Muscle layer of duodenum (tissue), 2 donors: ENCODE data around the gene NAT10.
A peak's percentile ranks its signal among the peaks of the same experiment; 100 is the strongest.
"Not testable (repeated sequence)": the region's sequence is repeated elsewhere in the genome, so short reads cannot be mapped to it uniquely, and the experiment has no call there.

Experiments
- H3K27ac ChIP-seq: one replicate; pipeline ENCODE4 v1.7.0; 2013; ENCODE audit warnings: mild to moderate bottlenecking, low read length
- H3K27me3 ChIP-seq: one replicate; pipeline ENCODE4 v1.7.0; 2013; ENCODE audit warnings: low read depth, mild to moderate bottlenecking, control low read depth, low read length
- H3K36me3 ChIP-seq, 2 donors: one replicate each; pipeline ENCODE4 v1.7.0; 2013; ENCODE audit warnings: low read length in 2 of 2, control low read depth in 1 of 2, mild to moderate bottlenecking in 1 of 2; ENCODE audit not compliant: insufficient read depth in 2 of 2, control insufficient read depth in 1 of 2
- H3K4me1 ChIP-seq, 2 donors: one replicate each; pipeline ENCODE4 v1.7.0; 2013; ENCODE audit warnings: low read length in 2 of 2, mild to moderate bottlenecking in 2 of 2, control low read depth in 1 of 2, moderate library complexity in 1 of 2; ENCODE audit not compliant: insufficient read depth in 2 of 2, control insufficient read depth in 1 of 2
- H3K4me3 ChIP-seq, 2 donors: one replicate each; pipeline ENCODE4 v1.7.0; 2013; ENCODE audit warnings: low read length in 2 of 2, low read depth in 1 of 2, mild to moderate bottlenecking in 1 of 2
- H3K9me3 ChIP-seq, 2 donors: one replicate each; pipeline ENCODE4 v1.7.0; 2013; ENCODE audit warnings: low read length in 2 of 2, control low read depth in 1 of 2, mild to moderate bottlenecking in 1 of 2; ENCODE audit not compliant: control insufficient read depth in 1 of 2
- donor health status: healthy.

NAT10 gene

GRCh38 chr11:34105079-34105956, at the start of gene NAT10:
NAT10 (plus strand) TSS chr11:34105629; CDS start chr11:34108226, 2,597 bp downstream.
- peak within 1 kb of the TSS; percentile 97 for H3K27ac ChIP-seq
- peaks cover 26 to 40% of the 10 kb centered on the region in 2 donors for H3K36me3 ChIP-seq
- H3K9me3 ChIP-seq = no peaks in the 10 kb centered on the region
- peaks cover 11% of the 10 kb centered on the region in 2 donors for H3K4me1 ChIP-seq
- H3K27me3 ChIP-seq = no peaks in the 10 kb centered on the region
- H3K4me3 ChIP-seq = peak within 1 kb of the TSS; percentile 90 to 97

DNA sequence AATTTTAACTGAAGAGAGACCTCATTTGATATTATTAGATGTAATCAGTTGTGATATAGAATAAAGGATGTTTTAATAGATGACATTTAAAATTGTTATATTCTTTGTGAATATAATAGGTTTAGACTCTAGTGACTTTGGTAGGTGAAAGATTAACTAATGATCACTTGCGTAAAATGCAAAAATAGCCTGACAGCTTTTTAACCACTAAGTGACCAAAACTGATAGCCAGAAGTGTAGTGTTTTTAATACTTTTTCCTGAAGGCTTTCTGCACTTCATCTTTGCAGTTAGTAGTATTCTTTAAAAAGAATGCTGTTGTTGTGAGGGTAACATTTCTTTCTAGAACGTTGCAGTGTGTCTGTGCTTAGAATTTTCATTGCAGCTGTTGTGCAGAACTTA, 48.8 kb upstream of the NAT10 start:
- Histone ChIP-seq H3K9me3 (no peaks in the 10 kb centered on the region), H3K27ac (no peak overlapping the region), H3K27me3 (no peaks in the 10 kb centered on the region), H3K36me3 (peaks cover 2 to 14% of the 10 kb centered on the region in 2 donors), H3K4me3 (no peak overlapping the region), H3K4me1 (peaks cover 19 to 61% of the 10 kb centered on the region in 2 donors)

DNA sequence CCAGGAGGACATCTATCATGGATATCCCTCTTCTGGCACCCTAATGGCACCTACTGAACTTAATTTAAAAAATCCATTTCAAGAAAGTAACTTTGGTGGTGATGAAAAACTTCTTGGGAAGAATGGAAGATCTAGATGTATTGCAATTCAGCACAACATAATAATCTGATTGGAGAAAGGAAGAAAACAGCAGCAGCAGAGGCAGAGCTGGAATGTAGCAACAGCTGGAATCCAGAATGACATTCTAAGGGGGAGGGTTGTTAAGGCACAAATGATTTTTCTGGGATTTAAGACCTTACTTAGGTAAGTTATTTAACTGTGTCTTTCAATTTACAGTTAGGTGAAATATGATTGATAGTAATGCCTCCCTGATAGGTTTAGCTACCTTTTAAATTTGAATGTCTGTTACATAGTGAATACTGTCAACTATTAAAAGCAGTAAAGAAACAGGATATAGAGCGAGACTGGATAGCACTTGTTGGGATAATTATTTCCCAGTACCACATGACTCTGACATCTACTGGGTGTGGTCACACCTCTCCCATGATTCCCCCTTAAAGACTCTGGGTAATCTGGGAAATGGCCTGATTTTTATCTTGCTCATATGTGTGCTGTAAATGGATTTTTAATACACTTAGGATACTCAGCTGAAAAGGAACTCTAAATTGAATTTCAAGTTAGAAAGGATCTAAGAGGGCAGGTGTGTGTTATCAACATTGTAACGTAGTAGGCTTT, 42.2 kb upstream of the NAT10 start:
- H3K9me3 ChIP-seq = no peaks in the 10 kb centered on the region
- H3K36me3 ChIP-seq = peaks cover 3 to 12% of the 10 kb centered on the region in 2 donors
- H3K4me3 ChIP-seq = no peak overlapping the region
- H3K27me3 ChIP-seq = no peaks in the 10 kb centered on the region
- no peak overlapping the region for H3K27ac ChIP-seq
- peaks cover 17 to 55% of the 10 kb centered on the region in 2 donors for H3K4me1 ChIP-seq

GRCh38 chr11:34064291-34064690, 41.1 kb upstream of the NAT10 start:
- Histone ChIP-seq H3K9me3 (no peaks in the 10 kb centered on the region), H3K36me3 (peaks cover 3 to 12% of the 10 kb centered on the region in 2 donors), H3K27ac (no peak overlapping the region), H3K4me1 (peaks cover 21 to 45% of the 10 kb centered on the region in 2 donors), H3K27me3 (no peaks in the 10 kb centered on the region), H3K4me3 (no peak overlapping the region)

DNA sequence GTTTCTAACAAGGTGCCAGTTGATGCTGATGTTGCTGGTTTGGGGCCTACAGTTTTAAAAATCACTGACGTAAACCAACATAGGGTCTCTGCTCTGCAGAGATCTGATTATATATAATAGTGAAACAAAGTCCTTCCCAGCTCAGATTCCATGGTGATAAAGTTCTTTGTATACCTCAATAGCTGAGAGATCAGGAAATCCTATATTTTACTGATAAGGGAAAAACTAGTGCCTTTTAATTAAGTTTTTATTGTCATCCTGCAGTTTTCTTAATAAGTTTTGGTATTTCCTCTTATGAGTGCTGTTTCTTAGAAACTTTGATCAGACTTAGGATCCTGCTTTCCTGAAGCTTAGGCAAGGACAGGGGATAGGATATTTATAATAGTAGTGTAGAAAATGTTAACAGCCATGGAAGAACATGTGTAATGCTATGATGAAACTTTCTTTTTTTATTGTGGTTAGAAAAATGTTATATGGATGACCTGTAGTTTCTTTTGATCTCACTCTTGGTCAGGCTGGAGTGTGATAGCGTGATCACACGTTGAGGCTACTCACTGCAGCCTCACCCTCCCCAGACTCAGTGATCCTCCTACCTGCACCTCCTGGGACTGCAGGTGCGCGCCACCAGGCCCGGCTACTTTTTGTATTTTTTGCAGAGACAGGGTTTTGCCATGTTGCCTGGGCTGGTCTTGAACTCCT, 39.8 kb upstream of the NAT10 start:
- no peak overlapping the region for H3K27ac ChIP-seq
- peaks cover 3 to 12% of the 10 kb centered on the region in 2 donors for H3K36me3 ChIP-seq
- H3K9me3 ChIP-seq = no peaks in the 10 kb centered on the region
- H3K27me3 ChIP-seq = no peaks in the 10 kb centered on the region
- H3K4me3 ChIP-seq = no peak overlapping the region
- peaks cover 21 to 39% of the 10 kb centered on the region in 2 donors for H3K4me1 ChIP-seq

DNA sequence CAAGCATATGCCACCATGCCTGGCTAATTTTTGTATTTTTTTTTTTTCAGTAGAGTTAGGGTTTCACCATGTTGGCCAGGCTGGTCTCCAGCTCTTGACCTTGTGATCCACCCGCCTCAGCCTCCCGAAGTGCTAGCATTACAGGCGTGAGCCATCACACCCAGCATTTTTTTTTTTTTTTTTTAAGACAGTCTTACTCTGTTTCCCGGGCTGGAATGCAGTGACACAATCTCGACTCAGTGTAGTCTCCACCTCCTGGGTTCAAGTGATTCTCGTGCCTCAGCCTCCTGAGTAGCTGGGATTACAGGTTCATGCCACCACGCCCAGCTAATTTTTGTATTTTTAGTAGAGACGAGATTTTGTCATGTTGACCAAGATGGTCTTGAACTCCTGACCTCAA, 38.7 kb upstream of the NAT10 start:
- H3K36me3 ChIP-seq, H3K27ac ChIP-seq, H3K4me3 ChIP-seq, H3K9me3 ChIP-seq, H3K27me3 ChIP-seq: not testable (repeated sequence)
- H3K4me1 ChIP-seq = peaks cover 21 to 35% of the 10 kb centered on the region in 2 donors

GRCh38 chr11:34067383-34068065, 37.9 kb upstream of the NAT10 start:
- no peak overlapping the region for H3K4me3 ChIP-seq
- peaks cover 21 to 35% of the 10 kb centered on the region in 2 donors for H3K4me1 ChIP-seq
- peaks cover under 1 to 12% of the 10 kb centered on the region in 2 donors for H3K36me3 ChIP-seq
- H3K9me3 ChIP-seq = no peaks in the 10 kb centered on the region
- no peak overlapping the region for H3K27ac ChIP-seq
- H3K27me3 ChIP-seq = no peaks in the 10 kb centered on the region

DNA sequence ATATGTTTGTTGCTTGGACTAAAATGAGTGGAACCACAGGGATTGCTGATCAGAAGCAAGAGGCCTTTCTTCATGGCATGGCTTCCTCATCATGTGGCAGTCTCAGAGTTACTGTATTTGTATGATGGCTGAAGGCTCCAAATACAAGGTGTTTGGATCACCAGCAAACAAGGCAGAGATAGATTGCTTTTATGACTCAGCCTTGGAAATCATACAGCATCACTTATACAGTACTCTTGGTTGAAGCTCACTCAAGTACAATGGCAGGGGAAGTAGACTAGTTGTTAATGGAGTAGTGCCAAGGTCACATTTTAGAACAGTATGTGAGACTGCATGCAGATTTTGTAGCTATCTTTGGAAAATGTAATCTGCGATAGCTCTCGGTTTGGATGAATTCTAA, 37.3 kb upstream of the NAT10 start:
- no peaks in the 10 kb centered on the region for H3K27me3 ChIP-seq
- H3K36me3 ChIP-seq = peaks cover 6 to 18% of the 10 kb centered on the region in 2 donors
- H3K9me3 ChIP-seq = no peaks in the 10 kb centered on the region
- no peak overlapping the region for H3K4me3 ChIP-seq
- peaks cover 20 to 32% of the 10 kb centered on the region in 2 donors for H3K4me1 ChIP-seq
- H3K27ac ChIP-seq = no peak overlapping the region

GRCh38 chr11:34071306-34071705, 34.1 kb upstream of the NAT10 start:
- not testable (repeated sequence) for H3K27ac ChIP-seq, H3K27me3 ChIP-seq, H3K4me3 ChIP-seq, H3K9me3 ChIP-seq
- Histone ChIP-seq H3K4me1 (peaks cover 8 to 15% of the 10 kb centered on the region in 2 donors), H3K36me3 (peaks cover 30 to 34% of the 10 kb centered on the region in 2 donors)

GRCh38 chr11:34072041-34072440, 33.4 kb upstream of the NAT10 start:
- H3K27ac ChIP-seq = no peak overlapping the region
- H3K4me3 ChIP-seq = no peak overlapping the region
- H3K27me3 ChIP-seq = no peaks in the 10 kb centered on the region
- H3K4me1 ChIP-seq = peaks cover 8 to 15% of the 10 kb centered on the region in 2 donors
- no peaks in the 10 kb centered on the region for H3K9me3 ChIP-seq
- H3K36me3 ChIP-seq = peaks cover 35 to 37% of the 10 kb centered on the region in 2 donors
